ENCODE measurements around the gene YKT6.

YKT6 gene

GRCh38 chr7:44219371-44220045 lies 18.7 kb downstream of the YKT6 start:
- no peak for DNase-seq

DNA sequence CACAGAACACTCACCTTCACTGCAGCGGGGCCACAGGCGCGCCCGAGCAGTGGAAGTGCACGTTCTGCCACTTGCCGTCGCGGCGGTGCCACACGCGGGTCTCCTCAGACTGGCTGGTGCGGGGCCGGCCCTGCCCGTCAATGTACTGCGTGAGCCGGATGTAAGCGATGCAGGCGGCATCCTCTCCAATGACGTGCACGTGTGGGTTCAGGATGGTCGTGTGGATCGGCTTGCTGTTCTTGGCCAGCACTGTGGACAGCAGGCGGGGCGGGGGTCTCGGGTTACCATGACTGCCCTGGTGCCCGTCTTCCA lies 19.2 kb downstream of the YKT6 start:
- DNase-seq = no peak

GRCh38 chr7:44220358-44221112 lies 19.8 kb downstream of the YKT6 start:
- no peak for DNase-seq

DNA sequence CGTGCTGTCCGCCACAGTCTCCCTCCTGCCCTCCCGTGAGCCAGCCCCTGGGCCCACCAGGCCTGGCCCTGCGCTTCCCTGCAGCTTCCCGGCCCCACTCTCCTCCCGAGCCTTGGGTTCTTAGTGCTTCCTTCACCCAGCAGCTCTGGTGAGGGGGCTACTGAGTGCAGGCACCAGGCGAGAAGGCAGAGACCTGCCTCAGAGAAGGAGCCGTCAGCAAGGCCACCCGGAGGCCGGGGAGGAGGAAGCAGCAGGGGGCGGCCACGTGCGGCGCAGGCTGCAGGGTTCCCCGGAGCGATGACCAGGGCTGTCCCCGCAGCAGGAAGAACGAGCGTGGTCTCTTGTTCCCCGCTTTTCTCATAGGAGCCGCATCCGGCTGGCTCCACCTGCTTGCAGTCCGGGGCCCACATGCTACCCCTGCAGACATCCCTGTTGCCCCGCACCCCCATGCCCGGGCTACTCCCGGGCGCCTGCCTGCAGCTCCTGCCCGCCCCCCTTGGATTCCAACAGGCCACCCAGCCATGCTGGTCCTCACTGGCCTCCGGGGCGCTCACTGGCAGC lies 20.5 kb downstream of the YKT6 start:
- DNase-seq = no peak

DNA sequence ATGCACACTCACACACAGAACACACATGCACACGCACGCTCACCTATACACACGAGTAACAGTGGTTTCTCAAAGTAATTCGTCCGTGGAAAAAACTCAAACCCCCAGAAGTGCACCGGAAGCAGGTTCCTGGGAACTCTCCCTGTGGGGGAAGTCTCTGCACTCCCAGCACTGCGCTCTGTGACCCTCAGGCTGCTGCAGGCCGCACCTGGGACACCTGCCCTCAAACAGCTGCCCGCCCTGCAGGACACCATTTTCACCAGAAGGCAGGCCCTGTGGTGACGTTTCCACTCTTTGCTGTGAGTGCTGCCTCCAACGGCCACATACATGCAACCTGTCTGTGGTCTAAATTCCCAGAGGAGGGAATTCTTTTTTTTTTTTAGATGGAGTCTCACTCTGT lies 21.3 kb downstream of the YKT6 start:
- DNase-seq = no peak

GRCh38 chr7:44222776-44223261 lies 22.0 kb downstream of the YKT6 start:
- DNase-seq = no peak

GRCh38 chr7:44223362-44224079 lies 22.7 kb downstream of the YKT6 start:
- no peak for DNase-seq

- no peak for DNase-seq
Measured at GRCh38 chr7:44224080-44224973, 23.5 kb downstream of the YKT6 start.

DNA sequence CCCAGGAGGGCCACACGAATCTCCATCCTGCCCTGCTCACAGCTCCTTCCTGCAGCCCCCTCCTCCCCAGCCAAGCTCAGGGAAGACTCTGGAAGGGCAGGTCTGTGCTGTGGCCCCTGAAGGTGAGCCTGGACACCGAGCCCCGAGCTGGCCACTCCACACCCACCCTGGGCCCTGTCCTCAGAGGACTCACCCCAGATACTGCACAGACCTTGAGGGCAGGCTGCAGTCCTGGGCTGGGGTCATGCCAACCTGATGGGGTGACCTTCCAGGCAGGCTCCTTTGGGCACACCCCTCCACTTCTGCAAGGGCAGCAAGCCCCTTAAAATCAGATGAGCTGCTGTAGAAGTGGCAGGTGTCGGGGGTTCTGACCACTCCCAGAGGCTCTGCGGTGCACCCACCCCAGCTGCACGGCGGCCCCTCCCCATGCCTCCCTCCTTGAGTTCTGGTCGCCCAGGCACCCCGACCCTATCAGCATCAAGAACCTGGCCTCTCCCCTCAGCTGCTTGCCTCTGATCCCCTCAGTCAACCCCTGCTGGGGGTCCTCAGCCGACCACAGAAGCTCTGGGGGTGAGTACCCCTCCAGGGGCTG lies 24.3 kb downstream of the YKT6 start:
- no peak for DNase-seq

DNA sequence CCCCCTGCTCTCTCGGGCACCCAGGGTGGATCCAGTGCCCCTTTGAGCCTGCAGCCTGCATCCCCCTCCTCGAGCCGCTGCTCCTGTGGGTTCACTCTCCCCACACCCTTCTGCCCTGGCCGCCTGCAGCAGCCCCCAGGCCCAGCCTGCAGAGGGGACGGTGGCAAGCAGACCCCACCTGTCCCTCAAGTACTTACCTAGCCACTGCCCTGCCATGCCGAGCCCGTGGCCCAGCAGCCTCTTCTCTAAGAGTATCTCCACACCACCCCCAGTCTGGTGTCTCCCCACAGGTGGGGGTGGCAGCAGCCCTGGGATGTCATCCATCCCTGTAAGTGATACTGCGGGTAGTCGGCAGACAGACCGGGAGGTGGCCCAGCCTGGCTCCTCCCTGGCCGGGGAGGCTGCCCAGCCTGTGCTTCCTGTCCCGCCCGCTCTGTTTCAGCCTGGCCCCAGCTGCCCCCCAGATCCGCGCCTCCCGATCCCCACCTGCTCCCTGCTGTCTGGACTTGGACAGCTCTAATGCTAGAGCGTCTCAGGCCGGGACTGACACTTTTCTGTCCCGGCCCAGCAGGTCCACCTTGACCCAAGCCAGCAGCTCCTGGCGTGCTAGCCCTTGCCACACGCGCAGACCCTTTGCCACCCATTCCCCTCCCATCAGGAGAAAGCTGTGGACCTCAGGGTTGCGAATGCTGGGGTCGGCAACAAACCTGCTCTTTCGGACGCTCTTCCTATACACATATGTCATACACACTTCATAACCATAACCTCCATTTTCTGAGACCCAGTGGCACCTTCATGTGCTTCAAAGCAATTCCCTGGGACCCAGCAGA lies 25.0 kb downstream of the YKT6 start:
- peak in 1 of 14 donors; percentile 45 for DNase-seq

DNA sequence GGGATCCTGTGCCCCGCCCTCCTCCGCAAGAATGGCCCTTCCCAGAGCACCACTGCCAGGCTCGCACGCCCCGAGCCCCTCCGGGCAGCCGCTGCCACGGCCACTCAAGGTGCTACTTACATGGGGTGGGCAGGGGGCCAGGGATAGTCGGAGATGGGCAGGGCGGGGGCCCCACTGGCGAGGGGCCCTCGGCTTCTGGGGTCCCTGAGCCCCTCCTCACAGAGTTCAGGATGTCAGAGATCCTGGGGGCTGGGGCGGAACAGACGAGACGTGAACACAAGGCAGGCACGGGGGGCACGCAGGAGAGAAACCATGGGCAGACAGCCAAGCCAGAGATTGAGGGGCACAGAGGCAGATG lies 25.6 kb downstream of the YKT6 start:
- no peak for DNase-seq

GRCh38 chr7:44227911-44228310 lies 27.1 kb downstream of the YKT6 start:
- DNase-seq = no peak

- DNase-seq = no peak
Measured at GRCh38 chr7:44228571-44229350, 28.0 kb downstream of the YKT6 start.

DNA sequence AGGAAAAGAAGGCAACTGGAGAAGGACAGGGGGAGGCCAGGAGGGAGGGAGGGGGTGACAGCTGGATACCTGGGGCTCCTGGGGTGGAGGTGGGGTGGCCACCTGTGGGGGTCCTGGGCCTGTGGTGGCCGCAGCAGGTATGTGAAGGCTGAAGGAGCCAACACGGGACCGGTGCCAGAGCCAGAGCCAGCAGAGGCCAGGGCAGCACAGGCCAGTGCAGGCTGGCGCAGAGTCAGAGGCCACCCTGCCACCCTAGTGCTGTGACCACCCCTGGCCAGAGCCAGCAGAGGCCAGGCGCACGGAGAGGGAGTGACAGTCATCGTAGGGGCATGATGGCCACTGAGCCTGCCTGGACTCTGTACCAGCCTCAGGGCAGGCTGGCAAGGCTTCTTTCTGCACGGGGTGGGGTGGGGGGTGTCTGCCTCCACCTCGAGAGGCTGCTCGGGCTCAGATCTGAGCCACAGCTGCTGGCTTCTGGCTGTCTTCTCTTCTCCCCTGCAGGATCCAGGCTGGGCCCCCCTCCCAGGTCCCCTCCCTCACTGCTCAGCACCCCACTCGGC lies 28.8 kb downstream of the YKT6 start:
- DNase-seq = no peak

DNA sequence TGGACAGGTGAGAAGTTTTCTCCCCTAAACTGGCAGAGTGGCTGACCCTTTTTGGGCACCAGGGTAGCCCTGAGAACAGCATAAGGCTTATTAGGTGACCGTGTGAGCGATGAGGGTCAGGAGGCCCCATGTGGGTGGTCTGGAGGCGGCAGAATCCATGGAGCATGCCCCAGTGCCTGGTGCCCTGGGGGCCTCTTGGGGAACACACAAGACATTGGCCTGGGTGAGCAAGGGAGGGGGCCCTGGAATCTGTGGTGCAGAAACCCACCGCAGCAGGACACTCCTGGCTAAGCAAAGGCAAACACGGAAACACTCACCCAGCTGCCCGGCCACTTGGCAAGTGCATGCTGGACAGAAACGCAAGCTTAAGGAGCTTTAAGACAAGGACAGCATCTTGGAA lies 29.5 kb downstream of the YKT6 start:
- no peak for DNase-seq

DNA sequence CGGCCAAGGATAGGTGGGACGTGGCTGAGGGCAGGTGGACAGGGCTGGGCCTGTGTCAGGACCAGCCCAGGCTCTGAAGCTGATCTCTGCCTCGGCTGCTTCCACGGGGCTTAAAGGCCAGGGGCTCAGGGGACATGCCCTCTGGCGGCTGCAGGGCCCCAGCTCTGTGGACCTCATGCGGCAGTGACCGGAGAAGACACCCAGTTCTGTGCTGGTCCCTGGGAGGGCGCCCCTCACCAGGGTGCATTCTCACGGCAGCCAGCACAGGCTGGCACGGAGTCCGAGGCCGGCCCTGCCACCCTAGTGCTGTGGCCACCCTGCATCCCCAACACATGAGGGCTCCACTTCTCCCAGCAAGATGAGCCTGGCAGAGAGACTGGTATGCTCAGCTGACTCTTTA lies 30.3 kb downstream of the YKT6 start:
- DNase-seq = no peak

GRCh38 chr7:44232396-44232795 lies 31.6 kb downstream of the YKT6 start:
- DNase-seq = no peak

- no peak for DNase-seq
Measured at GRCh38 chr7:44232901-44233715, 32.3 kb downstream of the YKT6 start.

DNA sequence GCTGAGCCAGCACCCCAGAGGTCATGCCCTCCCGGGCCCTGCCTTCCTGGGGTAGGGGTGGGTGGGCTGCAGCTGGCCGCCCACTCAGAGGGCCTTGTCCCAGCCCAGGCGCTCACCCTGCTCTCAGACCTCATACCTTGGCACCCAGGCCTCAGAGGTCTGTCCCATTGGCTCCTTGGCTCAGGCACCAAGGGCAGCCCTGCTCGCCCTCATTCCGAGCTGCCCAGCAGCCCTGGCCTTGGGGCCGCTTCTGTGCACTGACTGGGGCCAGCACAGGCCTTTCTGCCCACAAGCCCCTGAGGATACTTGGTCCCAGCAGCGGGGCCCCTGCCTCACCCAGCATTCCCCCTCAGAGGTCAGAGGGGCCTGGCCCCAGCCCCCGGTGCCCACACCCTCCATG lies 34.3 kb downstream of the YKT6 start:
- DNase-seq = no peak

Data from C1 segment of cervical spinal cord (tissue), 14 donors.